Right atrium auricular region (tissue), 2 donors: Measurements from ENCODE around the gene MIAT. TPM values are rescaled to one million over a fixed set of nuclear protein-coding genes. Genes with fewer than 3 reads are reported as not detected.
A peak's percentile ranks its signal among the peaks of the same experiment; 100 is the strongest.

Experiments used
- DNase-seq: peaks from one replicate; pipeline ENCODE4 v3.0.0-alpha.2; 2019; ENCODE audit warnings: low spot score
- H3K27ac ChIP-seq, 2 donors: fragments of 200-600 bp; sonication (generic); 1 replicate in 1 of 2; 2 replicates in 1 of 2; pipeline ENCODE4 v1.5.1; 2016 to 2019
- H3K27me3 ChIP-seq, 2 donors: fragments of 200-600 bp; sonication (generic); one replicate each; pipeline versions ENCODE4 v1.5.1 to v1.6.0; 2017 to 2019
- H3K36me3 ChIP-seq: fragments of 200-600 bp; sonication (generic); one replicate; pipeline ENCODE4 v1.5.1; 2016
- H3K4me1 ChIP-seq, 2 donors: fragments of 200-600 bp; sonication (generic); one replicate each; pipeline versions ENCODE4 v1.5.1 to v1.6.0; 2017 to 2019
- H3K4me3 ChIP-seq, 2 donors: fragments of 200-600 bp; sonication (generic); 1 replicate in 1 of 2; 2 replicates in 1 of 2; pipeline ENCODE4 v1.5.1; 2017 to 2019; ENCODE audit warnings: mild to moderate bottlenecking in 1 of 2, moderate library complexity in 1 of 2
- H3K9me3 ChIP-seq, 2 donors: fragments of 200-600 bp; sonication (generic); one replicate each; pipeline ENCODE4 v1.5.1; 2019
- CTCF ChIP-seq, 2 donors: fragments of 200-600 bp; sonication (generic); IDR thresholded peaks; one replicate each; pipeline ENCODE4 v1.5.1; 2019; ENCODE audit warnings: antibody characterized with exemption in 2 of 2
- total RNA-seq, 2 donors: library from RNA; depleted of rRNA; stranded (reverse); fragments of >200 nt; gene quantifications; one replicate each; pipeline ENCODE4 v1.1.0, GENCODE V29; 2016

MIAT gene
- total RNA-seq, 2 donors from 2014 or later = 0.19 to 2.0 TPM

- Histone ChIP-seq H3K36me3 (no peaks in the 10 kb centered on the region), H3K4me1 (no peaks in the 10 kb centered on the region), H3K9me3 (peaks cover 0 to 6% of the 10 kb centered on the region in 2 donors), H3K4me3 (no peak overlapping the region), H3K27ac (no peak overlapping the region), H3K27me3 (no peaks in the 10 kb centered on the region)
- DNase-seq = no peak
- no peak for TF ChIP-seq CTCF (IDR thresholded peaks at IDR 0.05)
Measured at GRCh38 chr22:26709617-26710390, 52.4 kb downstream of the MIAT start.

GRCh38 chr22:26711205-26711963, 54.0 kb downstream of the MIAT start:
- no peak for DNase-seq
- H3K27ac ChIP-seq = no peak overlapping the region
- peaks cover 0 to 6% of the 10 kb centered on the region in 2 donors for H3K9me3 ChIP-seq
- H3K36me3 ChIP-seq = no peaks in the 10 kb centered on the region
- H3K27me3 ChIP-seq = no peaks in the 10 kb centered on the region
- H3K4me1 ChIP-seq = no peaks in the 10 kb centered on the region
- no peak for TF ChIP-seq CTCF (IDR thresholded peaks at IDR 0.05)
- no peak overlapping the region for H3K4me3 ChIP-seq

GRCh38 chr22:26712158-26712557, 54.8 kb downstream of the MIAT start:
- Histone ChIP-seq H3K27me3 (no peaks in the 10 kb centered on the region), H3K4me1 (no peaks in the 10 kb centered on the region), H3K9me3 (peaks cover 0 to under 1% of the 10 kb centered on the region in 2 donors), H3K36me3 (no peaks in the 10 kb centered on the region), H3K4me3 (no peak overlapping the region), H3K27ac (no peak overlapping the region)
- TF ChIP-seq CTCF (IDR thresholded peaks at IDR 0.05) = no peak
- DNase-seq = no peak

GRCh38 chr22:26713823-26714449, 56.5 kb downstream of the MIAT start:
- Histone ChIP-seq H3K36me3 (no peaks in the 10 kb centered on the region), H3K9me3 (no peaks in the 10 kb centered on the region), H3K4me1 (peaks cover 0 to 4% of the 10 kb centered on the region in 2 donors), H3K27me3 (no peaks in the 10 kb centered on the region), H3K27ac (no peak overlapping the region), H3K4me3 (no peak overlapping the region)
- DNase-seq = peak; percentile 83
- TF ChIP-seq CTCF (IDR thresholded peaks at IDR 0.05) = no peak

- Histone ChIP-seq H3K36me3 (no peaks in the 10 kb centered on the region), H3K4me3 (no peak overlapping the region), H3K27me3 (no peaks in the 10 kb centered on the region), H3K4me1 (peaks cover 0 to 6% of the 10 kb centered on the region in 2 donors), H3K9me3 (no peaks in the 10 kb centered on the region), H3K27ac (no peak overlapping the region)
- TF ChIP-seq CTCF (IDR thresholded peaks at IDR 0.05) = no peak
- DNase-seq = no peak
Measured at GRCh38 chr22:26714971-26715370, 57.6 kb downstream of the MIAT start.
